Activated CD8-positive, alpha-beta memory T cell treated with anti-CD3 and anti-CD28 coated beads for 24 hours (primary cell): ENCODE data around the gene NRGN.
"Not testable (repeated sequence)": the region's sequence is repeated elsewhere in the genome, so short reads cannot be mapped to it uniquely, and the experiment has no call there.

ENCODE experiments used
- DNase-seq: peaks from one replicate; pipeline ENCODE4 v3.0.0-alpha.2; 2020

NRGN gene

GRCh38 chr11:124759266-124760204 is 19.8 kb downstream of the NRGN start:
- no peak for DNase-seq

GRCh38 chr11:124760205-124760652 is 20.5 kb downstream of the NRGN start:
- no peak for DNase-seq

- DNase-seq = no peak
Observed at GRCh38 chr11:124760806-124761205, 21.1 kb downstream of the NRGN start.

- no peak for DNase-seq
Observed at GRCh38 chr11:124761301-124762104, 21.8 kb downstream of the NRGN start.

- peak; percentile 84 for DNase-seq
Observed at GRCh38 chr11:124762105-124762623, 22.4 kb downstream of the NRGN start, which contains the start of gene ESAM. ESAM (minus strand) TSS chr11:124762290; CDS start chr11:124762154, 136 bp downstream.

- no peak for DNase-seq
Observed at GRCh38 chr11:124762624-124763155, 22.9 kb downstream of the NRGN start.

GRCh38 chr11:124763156-124763947 is 23.6 kb downstream of the NRGN start:
- peak; percentile 94 for DNase-seq

GRCh38 chr11:124766156-124766555 is 26.4 kb downstream of the NRGN start:
- DNase-seq = no peak

- DNase-seq = no peak
Observed at GRCh38 chr11:124768914-124769313, 29.2 kb downstream of the NRGN start.

GRCh38 chr11:124769806-124770774 is 30.3 kb downstream of the NRGN start:
- DNase-seq = no peak

- not testable (repeated sequence) for DNase-seq
Observed at GRCh38 chr11:124770959-124771358, 31.2 kb downstream of the NRGN start.

- DNase-seq = no peak
Observed at GRCh38 chr11:124776865-124777645, 37.3 kb downstream of the NRGN start.

- no peak for DNase-seq
Observed at GRCh38 chr11:124778281-124778680, 38.5 kb downstream of the NRGN start.

- DNase-seq = no peak
Observed at GRCh38 chr11:124779568-124779967, 39.8 kb downstream of the NRGN start.

- DNase-seq = no peak
Observed at GRCh38 chr11:124783002-124783401, 43.3 kb downstream of the NRGN start.

- DNase-seq = no peak
Observed at GRCh38 chr11:124784051-124784450, 44.3 kb downstream of the NRGN start.

GRCh38 chr11:124788521-124788920 is 48.8 kb downstream of the NRGN start:
- no peak for DNase-seq

GRCh38 chr11:124791626-124792341 is 52.0 kb downstream of the NRGN start:
- no peak for DNase-seq
